KMS-11 (cell line): ENCODE measurements around the gene SLC24A3.

Source experiments
- H2AFZ ChIP-seq: fragments of 200-600 bp; sonication (generic); 2 replicates; pipeline ENCODE4 v1.6.1; 2016; ENCODE audit warnings: antibody characterized with exemption, mixed run types, low read depth
- H3K27ac ChIP-seq: fragments of 200-600 bp; sonication (generic); 2 replicates; pipeline ENCODE4 v1.6.1; 2016; ENCODE audit warnings: mild to moderate bottlenecking, mixed run types
- H3K27me3 ChIP-seq: fragments of 200-600 bp; sonication (generic); 2 replicates; pipeline ENCODE4 v1.6.1; 2017; ENCODE audit warnings: mild to moderate bottlenecking, low read depth, mixed run types, moderate library complexity; ENCODE audit not compliant: insufficient read depth
- H3K36me3 ChIP-seq: fragments of 200-600 bp; sonication (generic); 2 replicates; pipeline ENCODE4 v1.6.1; 2017; ENCODE audit warnings: mild to moderate bottlenecking, mixed run types; ENCODE audit not compliant: insufficient read depth
- H3K4me1 ChIP-seq: fragments of 200-600 bp; sonication (generic); 2 replicates; pipeline ENCODE4 v1.6.1; 2016; ENCODE audit warnings: mild to moderate bottlenecking, low read depth, mixed run types; ENCODE audit not compliant: poor library complexity, severe bottlenecking
- H3K4me2 ChIP-seq: fragments of 200-600 bp; sonication (generic); 2 replicates; pipeline ENCODE4 v1.7.0; 2016; ENCODE audit warnings: mild to moderate bottlenecking, mixed run types
- H3K4me3 ChIP-seq: fragments of 200-600 bp; sonication (generic); IDR thresholded peaks from 2 replicates; pipeline ENCODE4 v1.6.1; 2017; ENCODE audit warnings: low read depth, low read length, mixed read lengths; ENCODE audit not compliant: insufficient read depth
- H3K79me2 ChIP-seq: fragments of 200-600 bp; sonication (generic); 2 replicates; pipeline ENCODE4 v1.6.1; 2016; ENCODE audit warnings: low read depth, mixed run types; ENCODE audit not compliant: insufficient read depth
- H3K9ac ChIP-seq: fragments of 200-600 bp; sonication (generic); 2 replicates; pipeline ENCODE4 v1.6.1; 2016; ENCODE audit warnings: mild to moderate bottlenecking, mixed run types
- H4K20me1 ChIP-seq: fragments of 200-600 bp; sonication (generic); 2 replicates; pipeline ENCODE4 v1.6.1; 2016; ENCODE audit warnings: mild to moderate bottlenecking, mixed run types; ENCODE audit not compliant: insufficient read depth
- CTCF ChIP-seq: fragments of 200-600 bp; sonication (generic); conservative IDR thresholded peaks from 2 replicates; pipeline ENCODE4 v1.6.1; 2017; ENCODE audit warnings: low read depth, mild to moderate bottlenecking, antibody characterized with exemption, low read length, moderate library complexity, mixed read lengths

SLC24A3 gene

GRCh38 chr20:19380211-19380610 lies 167.8 kb downstream of the SLC24A3 start:
- Histone ChIP-seq H3K36me3 (no peaks in the 10 kb centered on the region), H2AFZ (no peak overlapping the region), H4K20me1 (no peaks in the 10 kb centered on the region), H3K9ac (no peak overlapping the region), H3K4me1 (no peaks in the 10 kb centered on the region), H3K4me3 (no peak overlapping the region), H3K27ac (no peak overlapping the region), H3K27me3 (no peaks in the 10 kb centered on the region), H3K79me2 (no peaks in the 10 kb centered on the region), H3K4me2 (no peak overlapping the region)
- no peak for TF ChIP-seq CTCF

GRCh38 chr20:19381947-19382346 lies 169.5 kb downstream of the SLC24A3 start:
- Histone ChIP-seq H2AFZ (no peak overlapping the region), H4K20me1 (no peaks in the 10 kb centered on the region), H3K27ac (no peak overlapping the region), H3K4me2 (no peak overlapping the region), H3K79me2 (no peaks in the 10 kb centered on the region), H3K36me3 (no peaks in the 10 kb centered on the region), H3K4me3 (no peak overlapping the region), H3K27me3 (no peaks in the 10 kb centered on the region), H3K4me1 (no peaks in the 10 kb centered on the region), H3K9ac (no peak overlapping the region)
- no peak for TF ChIP-seq CTCF

- H3K36me3 ChIP-seq = no peaks in the 10 kb centered on the region
- H3K79me2 ChIP-seq = no peaks in the 10 kb centered on the region
- no peak overlapping the region for H3K4me2 ChIP-seq
- H3K27ac ChIP-seq = no peak overlapping the region
- H3K4me1 ChIP-seq = no peaks in the 10 kb centered on the region
- no peak overlapping the region for H3K9ac ChIP-seq
- H2AFZ ChIP-seq = no peak overlapping the region
- H4K20me1 ChIP-seq = no peaks in the 10 kb centered on the region
- no peaks in the 10 kb centered on the region for H3K27me3 ChIP-seq
- no peak for TF ChIP-seq CTCF
- no peak overlapping the region for H3K4me3 ChIP-seq
Observed at GRCh38 chr20:19382386-19383340, 170.2 kb downstream of the SLC24A3 start.

- Histone ChIP-seq H3K4me1 (no peaks in the 10 kb centered on the region), H3K27me3 (no peaks in the 10 kb centered on the region), H3K9ac (no peak overlapping the region), H3K4me2 (no peak overlapping the region), H3K27ac (no peak overlapping the region), H3K36me3 (no peaks in the 10 kb centered on the region), H3K79me2 (no peaks in the 10 kb centered on the region), H2AFZ (no peak overlapping the region), H4K20me1 (no peaks in the 10 kb centered on the region), H3K4me3 (no peak overlapping the region)
- no peak for TF ChIP-seq CTCF
Observed at GRCh38 chr20:19384940-19385339, 172.5 kb downstream of the SLC24A3 start.
